ENCODE data around the gene ATPAF1.
A peak's percentile ranks its signal among the peaks of the same experiment; 100 is the strongest.

Gene ATPAF1

GRCh38 chr1:46622344-46622743 lies 45.8 kb downstream of the ATPAF1 start:
- no peak overlapping the region for H3K4me3 ChIP-seq (replicated peaks; ENCODE audit: low read depth, low read length)
- DNase-seq (ENCODE audit: extremely low read depth, low read depth) = no peak
- TF ChIP-seq CTCF (IDR thresholded peaks at IDR 0.05; ENCODE audit: low read depth, low read length, missing control alignments) = peak; percentile 62

DNA sequence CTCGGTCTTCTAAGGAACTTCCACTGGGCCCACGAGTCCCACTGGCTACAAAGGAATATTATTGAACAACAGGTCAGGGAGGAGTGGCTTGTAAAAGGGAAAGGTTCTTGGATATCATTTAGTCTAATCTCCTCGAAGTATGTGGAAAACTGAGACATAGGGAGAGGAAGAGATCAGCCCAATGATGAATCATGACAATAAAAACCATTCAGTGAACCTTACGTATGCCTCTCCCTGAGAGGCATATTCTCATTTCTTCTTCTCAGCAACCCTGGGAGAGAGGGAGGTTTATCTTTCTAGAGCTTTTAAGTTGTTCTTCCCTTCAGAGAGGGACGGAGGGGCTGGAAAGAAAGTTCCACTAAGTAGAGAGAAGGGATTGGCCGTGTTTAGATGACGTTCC lies 46.2 kb downstream of the ATPAF1 start:
- DNase-seq (ENCODE audit: extremely low read depth, low read depth) = no peak
- H3K4me3 ChIP-seq (replicated peaks; ENCODE audit: low read depth, low read length) = no peak overlapping the region

GRCh38 chr1:46619656-46620258 lies 48.4 kb downstream of the ATPAF1 start:
- no peak for DNase-seq (ENCODE audit: extremely low read depth, low read depth)
- TF ChIP-seq CTCF (IDR thresholded peaks at IDR 0.05; ENCODE audit: low read depth, low read length, missing control alignments) = no peak

More for the DNA sequence above, 46.2 kb downstream of the ATPAF1 start:
- TF ChIP-seq CTCF (IDR thresholded peaks at IDR 0.05; ENCODE audit: low read depth, low read length, missing control alignments) = no peak

GRCh38 chr1:46618754-46619415 lies 49.3 kb downstream of the ATPAF1 start:
- no peak overlapping the region for H3K4me3 ChIP-seq (replicated peaks; ENCODE audit: low read depth, low read length)
- no peak for DNase-seq (ENCODE audit: extremely low read depth, low read depth)
- TF ChIP-seq CTCF (IDR thresholded peaks at IDR 0.05; ENCODE audit: low read depth, low read length, missing control alignments) = no peak

More at GRCh38 chr1:46619656-46620258, 48.4 kb downstream of the ATPAF1 start:
- no peak overlapping the region for H3K4me3 ChIP-seq (replicated peaks; ENCODE audit: low read depth, low read length)

GRCh38 chr1:46617833-46618232 lies 50.3 kb downstream of the ATPAF1 start:
- no peak for TF ChIP-seq CTCF (IDR thresholded peaks at IDR 0.05; ENCODE audit: low read depth, low read length, missing control alignments)
- H3K4me3 ChIP-seq (replicated peaks; ENCODE audit: low read depth, low read length) = no peak overlapping the region
- no peak for DNase-seq (ENCODE audit: extremely low read depth, low read depth)

- DNase-seq (ENCODE audit: extremely low read depth, low read depth) = no peak
- no peak for TF ChIP-seq CTCF (IDR thresholded peaks at IDR 0.05; ENCODE audit: low read depth, low read length, missing control alignments)
- H3K4me3 ChIP-seq (replicated peaks; ENCODE audit: low read depth, low read length) = peak overlapping the region; percentile 51
Measured at GRCh38 chr1:46617108-46617800, 50.9 kb downstream of the ATPAF1 start.

Measured in HFF-Myc (cell line).